GM23248 (cell line): ENCODE measurements around the gene ARL6IP1.

Experiments
- EZH2 ChIP-seq: fragments of 200-600 bp; sonication (generic); IDR thresholded peaks from 2 replicates; pipeline ENCODE4 v1.6.1; 2018; ENCODE audit warnings: antibody characterized with exemption, mild to moderate bottlenecking; ENCODE audit not compliant: insufficient read depth, poor library complexity, severe bottlenecking
- EZH2phosphoT487 ChIP-seq: fragments of 200-600 bp; sonication (generic); IDR thresholded peaks from 2 replicates; pipeline ENCODE4 v1.6.1; 2018; ENCODE audit warnings: antibody characterized with exemption, moderate library complexity, mild to moderate bottlenecking, low read depth; ENCODE audit not compliant: insufficient read depth

- TF ChIP-seq EZH2: no peak
- TF ChIP-seq EZH2phosphoT487: no peak
Observed at GRCh38 chr16:18800775-18801144, 589 bp downstream of the ARL6IP1 start.
